ENCODE results near the gene SFRP5. TPM values are rescaled to one million over a fixed set of nuclear protein-coding genes. Genes with fewer than 3 reads are reported as not detected.
A peak's percentile ranks its signal among the peaks of the same experiment; 100 is the strongest.

Gene SFRP5
- total and polyA plus RNA-seq, 4 donors = 0.36 to 8.8 (median 2.6) TPM

GRCh38 chr10:97755718-97756117, 16.1 kb downstream of the SFRP5 start:
- Histone ChIP-seq H3K27ac (ENCODE audit: low read depth in 1 of 2, low read length in 2 of 2) (no peak overlapping the region), H3K4me3 (ENCODE audit: low read length in 2 of 2) (no peak overlapping the region), H3K4me1 (ENCODE audit: control insufficient read depth in 1 of 2, insufficient read depth in 2 of 2, low read length in 2 of 2) (no peaks in the 10 kb centered on the region), H3K36me3 (ENCODE audit: control insufficient read depth in 1 of 2, insufficient read depth in 2 of 2, low read length in 1 of 2) (peaks cover 6 to 7% of the 10 kb centered on the region in 2 donors), H3K9me3 (ENCODE audit: control insufficient read depth, low read length) (no peaks in the 10 kb centered on the region), H3K27me3 (ENCODE audit: control insufficient read depth in 1 of 2, insufficient read depth in 2 of 2, low read length in 1 of 2) (no peaks in the 10 kb centered on the region)
- ATAC-seq (ENCODE audit: low FRiP score) (no peak), DNase-seq (peak in 1 of 2 donors; percentile 59)
- intact Hi-C loops (cut with DNase I) = no loop called here
- WGBS, 2 donors = 90 to 94% methylated on average over 5 to 6 of the region's 6 CpGs

- ATAC-seq (ENCODE audit: low FRiP score) = no peak
- Histone ChIP-seq H3K27me3 (ENCODE audit: control insufficient read depth in 1 of 2, insufficient read depth in 2 of 2, low read length in 1 of 2) (no peaks in the 10 kb centered on the region), H3K36me3 (ENCODE audit: control insufficient read depth in 1 of 2, insufficient read depth in 2 of 2, low read length in 1 of 2) (peaks cover 6 to 8% of the 10 kb centered on the region in 2 donors), H3K4me3 (ENCODE audit: low read length in 2 of 2) (no peak overlapping the region), H3K9me3 (ENCODE audit: control insufficient read depth, low read length) (no peaks in the 10 kb centered on the region), H3K27ac (ENCODE audit: low read depth in 1 of 2, low read length in 2 of 2) (no peak overlapping the region), H3K4me1 (ENCODE audit: control insufficient read depth in 1 of 2, insufficient read depth in 2 of 2, low read length in 2 of 2) (no peaks in the 10 kb centered on the region)
- intact Hi-C loops (cut with DNase I) = no loop called here
- DNase-seq = no peak
- 77 to 83% methylated on average over 4 of the region's 4 CpGs for WGBS, 2 donors
These were observed 17.1 kb downstream of the SFRP5 start for GRCh38 chr10:97754726-97755125.

GRCh38 chr10:97752956-97753355, 18.8 kb downstream of the SFRP5 start:
- WGBS, 2 donors = 93 to 95% methylated on average over 18 of the region's 18 CpGs
- no peaks in the 10 kb centered on the region for H3K9me3 ChIP-seq (ENCODE audit: control insufficient read depth, low read length)

GRCh38 chr10:97748116-97748515, 23.7 kb downstream of the SFRP5 start:
- H3K9me3 ChIP-seq (ENCODE audit: control insufficient read depth, low read length) = no peaks in the 10 kb centered on the region

More at GRCh38 chr10:97752956-97753355, 18.8 kb downstream of the SFRP5 start:
- intact Hi-C loops (cut with DNase I) = no loop called here
- no peak overlapping the region for H3K4me3 ChIP-seq (ENCODE audit: low read length in 2 of 2)
- ATAC-seq (ENCODE audit: low FRiP score) (no peak), DNase-seq (peak in 1 of 2 donors; percentile 61)
- H3K27ac ChIP-seq (ENCODE audit: low read depth in 1 of 2, low read length in 2 of 2) = no peak overlapping the region
- H3K36me3 ChIP-seq (ENCODE audit: control insufficient read depth in 1 of 2, insufficient read depth in 2 of 2, low read length in 1 of 2) = peaks cover 8 to 13% of the 10 kb centered on the region in 2 donors
- H3K4me1 ChIP-seq (ENCODE audit: control insufficient read depth in 1 of 2, insufficient read depth in 2 of 2, low read length in 2 of 2) = no peaks in the 10 kb centered on the region
- H3K27me3 ChIP-seq (ENCODE audit: control insufficient read depth in 1 of 2, insufficient read depth in 2 of 2, low read length in 1 of 2) = no peaks in the 10 kb centered on the region

GRCh38 chr10:97747573-97747972, 24.2 kb downstream of the SFRP5 start:
- 88 to 89% methylated on average over 1 of the region's 1 CpG for WGBS, 2 donors
- Histone ChIP-seq H3K27me3 (ENCODE audit: control insufficient read depth in 1 of 2, insufficient read depth in 2 of 2, low read length in 1 of 2) (no peaks in the 10 kb centered on the region), H3K4me3 (ENCODE audit: low read length in 2 of 2) (no peak overlapping the region), H3K27ac (ENCODE audit: low read depth in 1 of 2, low read length in 2 of 2) (no peak overlapping the region), H3K4me1 (ENCODE audit: control insufficient read depth in 1 of 2, insufficient read depth in 2 of 2, low read length in 2 of 2) (no peaks in the 10 kb centered on the region), H3K36me3 (ENCODE audit: control insufficient read depth in 1 of 2, insufficient read depth in 2 of 2, low read length in 1 of 2) (peaks cover 6 to 9% of the 10 kb centered on the region in 2 donors), H3K9me3 (ENCODE audit: control insufficient read depth, low read length) (no peaks in the 10 kb centered on the region)
- DNase-seq (no peak), ATAC-seq (ENCODE audit: low FRiP score) (no peak)
- intact Hi-C loops (cut with DNase I) = no loop called here

More at GRCh38 chr10:97748116-97748515, 23.7 kb downstream of the SFRP5 start:
- ATAC-seq (ENCODE audit: low FRiP score) (no peak), DNase-seq (peak in 1 of 2 donors; percentile 43)
- Histone ChIP-seq H3K27me3 (ENCODE audit: control insufficient read depth in 1 of 2, insufficient read depth in 2 of 2, low read length in 1 of 2) (no peaks in the 10 kb centered on the region), H3K27ac (ENCODE audit: low read depth in 1 of 2, low read length in 2 of 2) (no peak overlapping the region), H3K4me3 (ENCODE audit: low read length in 2 of 2) (no peak overlapping the region), H3K4me1 (ENCODE audit: control insufficient read depth in 1 of 2, insufficient read depth in 2 of 2, low read length in 2 of 2) (no peaks in the 10 kb centered on the region), H3K36me3 (ENCODE audit: control insufficient read depth in 1 of 2, insufficient read depth in 2 of 2, low read length in 1 of 2) (peaks cover 6 to 9% of the 10 kb centered on the region in 2 donors)
- intact Hi-C loops (cut with DNase I) = no loop called here
- WGBS, 2 donors = 77 to 80% methylated on average over 10 of the region's 10 CpGs

GRCh38 chr10:97744405-97745035, 27.3 kb downstream of the SFRP5 start:
- Histone ChIP-seq H3K27me3 (ENCODE audit: control insufficient read depth in 1 of 2, insufficient read depth in 2 of 2, low read length in 1 of 2) (no peaks in the 10 kb centered on the region), H3K9me3 (ENCODE audit: control insufficient read depth, low read length) (no peaks in the 10 kb centered on the region), H3K36me3 (ENCODE audit: control insufficient read depth in 1 of 2, insufficient read depth in 2 of 2, low read length in 1 of 2) (peaks cover 6% of the 10 kb centered on the region in 2 donors), H3K4me1 (ENCODE audit: control insufficient read depth in 1 of 2, insufficient read depth in 2 of 2, low read length in 2 of 2) (no peaks in the 10 kb centered on the region), H3K4me3 (ENCODE audit: low read length in 2 of 2) (no peak overlapping the region), H3K27ac (ENCODE audit: low read depth in 1 of 2, low read length in 2 of 2) (no peak overlapping the region)
- intact Hi-C loops (cut with DNase I) = no loop called here
- DNase-seq (peak in 1 of 2 donors; percentile 63), ATAC-seq (ENCODE audit: low FRiP score) (no peak)
- WGBS, 2 donors = 94% methylated on average over 15 of the region's 15 CpGs

GRCh38 chr10:97743169-97743943, 28.4 kb downstream of the SFRP5 start:
- 78 to 81% methylated on average over 10 of the region's 10 CpGs for WGBS, 2 donors
- H3K4me1 ChIP-seq (ENCODE audit: control insufficient read depth in 1 of 2, insufficient read depth in 2 of 2, low read length in 2 of 2) = no peaks in the 10 kb centered on the region
- H3K4me3 ChIP-seq (ENCODE audit: low read length in 2 of 2) = no peak overlapping the region
- no peaks in the 10 kb centered on the region for H3K27me3 ChIP-seq (ENCODE audit: control insufficient read depth in 1 of 2, insufficient read depth in 2 of 2, low read length in 1 of 2)
- ATAC-seq (ENCODE audit: low FRiP score) (no peak), DNase-seq (peak in 1 of 2 donors; percentile 10)
- peaks cover 5 to 6% of the 10 kb centered on the region in 2 donors for H3K36me3 ChIP-seq (ENCODE audit: control insufficient read depth in 1 of 2, insufficient read depth in 2 of 2, low read length in 1 of 2)
- no peak overlapping the region for H3K27ac ChIP-seq (ENCODE audit: low read depth in 1 of 2, low read length in 2 of 2)
- H3K9me3 ChIP-seq (ENCODE audit: control insufficient read depth, low read length) = no peaks in the 10 kb centered on the region
- intact Hi-C loops (cut with DNase I) = no loop called here

- peaks cover 0 to 5% of the 10 kb centered on the region in 2 donors for H3K36me3 ChIP-seq (ENCODE audit: control insufficient read depth in 1 of 2, insufficient read depth in 2 of 2, low read length in 1 of 2)
- 86 to 88% methylated on average over 2 of the region's 2 CpGs for WGBS, 2 donors
- no peaks in the 10 kb centered on the region for H3K4me1 ChIP-seq (ENCODE audit: control insufficient read depth in 1 of 2, insufficient read depth in 2 of 2, low read length in 2 of 2)
- H3K9me3 ChIP-seq (ENCODE audit: control insufficient read depth, low read length) = no peaks in the 10 kb centered on the region
- H3K4me3 ChIP-seq (ENCODE audit: low read length in 2 of 2) = no peak overlapping the region
- intact Hi-C loops (cut with DNase I) = no loop called here
- DNase-seq = peak in 1 of 2 donors; percentile 10
- H3K27ac ChIP-seq (ENCODE audit: low read depth in 1 of 2, low read length in 2 of 2) = no peak overlapping the region
- ATAC-seq (ENCODE audit: low FRiP score) = no peak
- H3K27me3 ChIP-seq (ENCODE audit: control insufficient read depth in 1 of 2, insufficient read depth in 2 of 2, low read length in 1 of 2) = no peaks in the 10 kb centered on the region
These were observed 31.2 kb downstream of the SFRP5 start for GRCh38 chr10:97740613-97741012.

All from aorta (tissue), 5 donors.